Neural cell (in vitro differentiated cells): Measurements from ENCODE around the gene TCOF1.

Experiments used
- CTCF ChIP-seq: fragments of 450-650 bp; IDR thresholded peaks from 2 replicates; pipeline ENCODE4 v1.5.1; 2014; ENCODE audit warnings: antibody characterized with exemption, mild to moderate bottlenecking, moderate library complexity; ENCODE audit not compliant: poor library complexity, severe bottlenecking
- EP300 ChIP-seq: fragments of 450-650 bp; conservative IDR thresholded peaks from 2 replicates; pipeline ENCODE4 v1.6.1; 2014; ENCODE audit warnings: antibody characterized with exemption, mild to moderate bottlenecking, moderate library complexity; ENCODE audit not compliant: poor library complexity, severe bottlenecking
- EZH2 ChIP-seq: fragments of 200-600, 300-800 bp; shearing (Covaris generic), sonication (generic); IDR thresholded peaks from 2 replicates; pipeline ENCODE4 v1.6.1; 2014; ENCODE audit warnings: antibody characterized with exemption, low read length, borderline replicate concordance, mild to moderate bottlenecking; ENCODE audit not compliant: insufficient read depth, poor library complexity, severe bottlenecking
- MXI1 ChIP-seq: fragments of 450-650 bp; conservative IDR thresholded peaks from 2 replicates; pipeline ENCODE4 v1.6.1; 2014; ENCODE audit warnings: antibody characterized with exemption, mild to moderate bottlenecking; ENCODE audit not compliant: poor library complexity, severe bottlenecking
- POLR2AphosphoS5 ChIP-seq: IDR thresholded peaks from 2 replicates; pipeline ENCODE4 v1.6.1; 2012
- RAD21 ChIP-seq: fragments of 450-650 bp; conservative IDR thresholded peaks from 2 replicates; pipeline ENCODE4 v1.6.1; 2014; ENCODE audit warnings: antibody characterized with exemption, mild to moderate bottlenecking, moderate library complexity
- REST ChIP-seq: IDR thresholded peaks from 2 replicates; pipeline ENCODE4 v1.6.1; 2012; ENCODE audit warnings: borderline replicate concordance
- SMC3 ChIP-seq: fragments of 450-650 bp; conservative IDR thresholded peaks from 2 replicates; pipeline ENCODE4 v1.6.1; 2014; ENCODE audit warnings: antibody characterized with exemption, mild to moderate bottlenecking, moderate library complexity; ENCODE audit not compliant: poor library complexity
- TAF1 ChIP-seq: IDR thresholded peaks from 2 replicates; pipeline ENCODE4 v1.6.1; 2012; ENCODE audit warnings: low read depth

- TF ChIP-seq CTCF (no peak), EZH2 (no peak), POLR2AphosphoS5 (no peak), REST (no peak), SMC3 (no peak), RAD21 (no peak), TAF1 (no peak), MXI1 (no peak), EP300 (no peak)
Observed at GRCh38 chr5:150338546-150338945, 19.0 kb upstream of the TCOF1 start.
